H9 (cell line): ENCODE data around the gene STK38L. TPM values are rescaled to one million over a fixed set of nuclear protein-coding genes. Genes with fewer than 3 reads are reported as not detected.

Experiments used
- DNase-seq: peaks from one replicate; pipeline ENCODE4 v3.0.0-alpha.2; 2017
- H2AFZ ChIP-seq: one replicate; pipeline ENCODE4 v1.6.1; 2013; ENCODE audit warnings: mild to moderate bottlenecking, low read length, control low read depth, moderate library complexity
- H2AK5ac ChIP-seq: 2 replicates; pipeline ENCODE4 v1.6.1; 2013; ENCODE audit warnings: low read length, control low read depth, mixed read lengths; ENCODE audit not compliant: insufficient read length
- H2BK120ac ChIP-seq: one replicate; pipeline ENCODE4 v1.6.1; 2013; ENCODE audit warnings: low read depth, mild to moderate bottlenecking, low read length, control low read depth, inconsistent platforms; ENCODE audit not compliant: poor library complexity, severe bottlenecking
- H2BK12ac ChIP-seq: 2 replicates; pipeline ENCODE4 v1.6.1; 2013; ENCODE audit warnings: low read length, control low read depth, mixed read lengths, low read depth; ENCODE audit not compliant: insufficient read length
- H2BK15ac ChIP-seq: 2 replicates; pipeline ENCODE4 v1.6.1; 2013; ENCODE audit warnings: low read depth, low read length, control low read depth
- H2BK20ac ChIP-seq: one replicate; pipeline ENCODE4 v1.6.1; 2013; ENCODE audit warnings: low read depth, mild to moderate bottlenecking, low read length, control low read depth, inconsistent platforms; ENCODE audit not compliant: poor library complexity, severe bottlenecking
- H2BK5ac ChIP-seq: 2 replicates; pipeline ENCODE4 v1.6.1; 2013; ENCODE audit warnings: low read length, control low read depth, mixed read lengths; ENCODE audit not compliant: insufficient read length
- H3K14ac ChIP-seq: 2 replicates; pipeline ENCODE4 v1.6.1; 2013; ENCODE audit warnings: low read length, control low read depth; ENCODE audit not compliant: insufficient read depth
- H3K18ac ChIP-seq: 2 replicates; pipeline ENCODE4 v1.6.1; 2013; ENCODE audit warnings: low read depth, mild to moderate bottlenecking, mixed read lengths, low read length, control low read depth; ENCODE audit not compliant: insufficient read length
- H3K23ac ChIP-seq: 2 replicates; pipeline ENCODE4 v1.6.1; 2013; ENCODE audit warnings: low read length, control low read depth, mixed read lengths, low read depth; ENCODE audit not compliant: insufficient read length
- H3K23me2 ChIP-seq: 2 replicates; pipeline ENCODE4 v1.6.1; 2013; ENCODE audit warnings: low read depth, mild to moderate bottlenecking, mixed read lengths, low read length, control low read depth; ENCODE audit not compliant: insufficient read length, poor library complexity, severe bottlenecking
- H3K27ac ChIP-seq: 2 replicates; pipeline ENCODE4 v1.5.1; 2013; ENCODE audit warnings: low read length, control low read depth, mixed read lengths, low read depth; ENCODE audit not compliant: insufficient read length
- H3K27me3 ChIP-seq: 2 replicates; pipeline ENCODE4 v1.6.1; 2013; ENCODE audit warnings: low read length, control low read depth, inconsistent platforms; ENCODE audit not compliant: insufficient read depth
- H3K4ac ChIP-seq: 2 replicates; pipeline ENCODE4 v1.6.1; 2013; ENCODE audit warnings: low read depth, mild to moderate bottlenecking, control low read depth, inconsistent platforms, low read length, moderate library complexity
- H3K4me1 ChIP-seq: 2 replicates; pipeline ENCODE4 v1.6.1; 2013; ENCODE audit warnings: low read length, control low read depth, inconsistent platforms; ENCODE audit not compliant: insufficient read depth
- H3K4me2 ChIP-seq: 2 replicates; pipeline ENCODE4 v1.6.1; 2013; ENCODE audit warnings: low read length, control low read depth, mixed read lengths; ENCODE audit not compliant: insufficient read length, insufficient read depth
- H3K56ac ChIP-seq: 2 replicates; pipeline ENCODE4 v1.6.1; 2013; ENCODE audit warnings: low read depth, mild to moderate bottlenecking, mixed read lengths, low read length, control low read depth; ENCODE audit not compliant: insufficient read length
- H3K79me1 ChIP-seq: 2 replicates; pipeline ENCODE4 v1.6.1; 2013; ENCODE audit warnings: low read depth, mild to moderate bottlenecking, moderate library complexity, low read length, control low read depth, inconsistent platforms; ENCODE audit not compliant: insufficient read depth, poor library complexity, severe bottlenecking
- H3K79me2 ChIP-seq: 2 replicates; pipeline ENCODE4 v1.6.1; 2013; ENCODE audit warnings: low read length, control low read depth, inconsistent platforms; ENCODE audit not compliant: insufficient read depth
- H3K9ac ChIP-seq: 2 replicates; pipeline ENCODE4 v1.6.1; 2013; ENCODE audit warnings: low read length, control low read depth, mixed read lengths; ENCODE audit not compliant: insufficient read length; ENCODE audit errors: extremely low read depth
- H3K9me3 ChIP-seq: one replicate; pipeline ENCODE4 v1.6.1; 2013; ENCODE audit warnings: low read depth, low read length, inconsistent platforms; ENCODE audit not compliant: control insufficient read depth
- H3T11ph ChIP-seq: one replicate; pipeline ENCODE4 v1.6.1; 2013; ENCODE audit warnings: mild to moderate bottlenecking, low read length, control low read depth, inconsistent platforms
- H4K20me1 ChIP-seq: one replicate; pipeline ENCODE4 v1.6.1; 2013; ENCODE audit not compliant: control insufficient read depth, insufficient read length, insufficient read depth
- H4K5ac ChIP-seq: 2 replicates; pipeline ENCODE4 v1.6.1; 2013; ENCODE audit warnings: low read depth, mild to moderate bottlenecking, mixed read lengths, low read length, control low read depth; ENCODE audit not compliant: insufficient read length
- H4K8ac ChIP-seq: replicated peaks from 2 replicates; pipeline ENCODE4 v1.6.1; 2013; ENCODE audit warnings: low read length, control low read depth, mixed read lengths, low read depth; ENCODE audit not compliant: insufficient read length
- H4K91ac ChIP-seq: 2 replicates; pipeline ENCODE4 v1.6.1; 2013; ENCODE audit warnings: low read depth, mild to moderate bottlenecking, moderate library complexity, mixed read lengths, low read length, control low read depth; ENCODE audit not compliant: insufficient read length
- H3K27ac Mint-ChIP-seq, 3 experiments: 2 replicates in 2 of 3; 3 replicates in 1 of 3; pipeline ENCODE4 v1.8.0; 2020 to 2021; ENCODE audit warnings: mixed read lengths in 3 of 3, mild to moderate bottlenecking in 1 of 3, moderate library complexity in 1 of 3
- H3K27me3 Mint-ChIP-seq: 2 replicates; pipeline ENCODE4 v1.8.0; 2021; ENCODE audit warnings: low read depth, mild to moderate bottlenecking, moderate library complexity, mixed read lengths
- H3K36me3 Mint-ChIP-seq, 3 experiments: 2 replicates in 2 of 3; 3 replicates in 1 of 3; pipeline ENCODE4 v1.8.0; 2020 to 2021; ENCODE audit warnings: low read depth in 3 of 3, mixed read lengths in 3 of 3; ENCODE audit not compliant: insufficient read depth in 1 of 3
- H3K4me1 Mint-ChIP-seq, 2 experiments: 2 replicates each; pipeline ENCODE4 v1.8.0; 2020; ENCODE audit warnings: mixed read lengths in 2 of 2
- H3K4me3 Mint-ChIP-seq, 2 experiments: 2 replicates in 1 of 2; 3 replicates in 1 of 2; pipeline ENCODE4 v1.8.0; 2020 to 2021; ENCODE audit warnings: mild to moderate bottlenecking in 2 of 2, mixed read lengths in 2 of 2, moderate library complexity in 1 of 2
- H3K9me3 Mint-ChIP-seq, 2 experiments: 2 replicates in 1 of 2; 3 replicates in 1 of 2; pipeline ENCODE4 v1.8.0; 2020; ENCODE audit warnings: mild to moderate bottlenecking in 2 of 2, mixed read lengths in 2 of 2, moderate library complexity in 1 of 2
- WGBS: extraction: QIAGEN DNeasy Blood & Tissue Kit; methylation state at CpG from one replicate; pipeline ENCODE4 v1.1.7; 2013; ENCODE audit warnings: missing lambda C conversion rate, low lambda C conversion rate, mixed read lengths; ENCODE audit not compliant: insufficient read length; ENCODE audit errors: extremely low coverage; 5-methylcytosine and 5-hydroxymethylcytosine counted together
- total RNA-seq: library from RNA; stranded (reverse); gene quantifications from 2 replicates; pipeline ENCODE4 v1.2.1, GENCODE V29; 2021
- TF ChIP-seq, protein P1 (sequence below): fragments of 200-600 bp; sonication (generic); conservative IDR thresholded peaks from 3 replicates; pipeline ENCODE4 v1.8.0; 2021; ENCODE audit warnings: antibody characterized with exemption, mild to moderate bottlenecking

The STK38L gene
- total RNA-seq, 1 experiment from 2014 or later: 44.9 TPM

GRCh38 chr12:27212861-27213260 is 31.2 kb upstream of the STK38L start:
- Histone ChIP-seq H2BK5ac (no peak overlapping the region), H3K79me2 (no peaks in the 10 kb centered on the region), H2AK5ac (no peak overlapping the region), H3K9ac (no peak overlapping the region), H4K8ac (no peak overlapping the region), H2BK12ac (no peak overlapping the region), H3T11ph (no peak overlapping the region), H3K23ac (no peak overlapping the region), H4K5ac (no peak overlapping the region), H3K56ac (no peak overlapping the region), H3K4me2 (no peak overlapping the region), H3K4me1 (no peaks in the 10 kb centered on the region), H3K14ac (no peak overlapping the region), H3K9me3 (no peaks in the 10 kb centered on the region), H3K79me1 (no peaks in the 10 kb centered on the region), H2BK120ac (no peak overlapping the region), H3K4ac (no peak overlapping the region), H2AFZ (no peak overlapping the region), H3K27me3 (no peaks in the 10 kb centered on the region), H3K27ac (no peak overlapping the region), H4K91ac (no peak overlapping the region), H3K23me2 (no peaks in the 10 kb centered on the region), H3K18ac (no peak overlapping the region), H4K20me1 (no peaks in the 10 kb centered on the region), H2BK15ac (no peak overlapping the region), H2BK20ac (no peak overlapping the region)
- Mint-ChIP-seq H3K36me3 (no peaks in the 10 kb centered on the region), H3K27me3 (no peaks in the 10 kb centered on the region; the same call in 1 of the 2 replicates), H3K27ac (no peak overlapping the region), H3K4me3 (no peak overlapping the region), H3K9me3 (peaks cover 2 to 5% of the 10 kb centered on the region in 2 experiments; a peak in 3 of 5 replicates), H3K4me1 (no peaks in the 10 kb centered on the region)
- no peak for DNase-seq
- WGBS: no CpG with 5 or more reads among the region's 1 CpG
- TF ChIP-seq, protein P1, sequence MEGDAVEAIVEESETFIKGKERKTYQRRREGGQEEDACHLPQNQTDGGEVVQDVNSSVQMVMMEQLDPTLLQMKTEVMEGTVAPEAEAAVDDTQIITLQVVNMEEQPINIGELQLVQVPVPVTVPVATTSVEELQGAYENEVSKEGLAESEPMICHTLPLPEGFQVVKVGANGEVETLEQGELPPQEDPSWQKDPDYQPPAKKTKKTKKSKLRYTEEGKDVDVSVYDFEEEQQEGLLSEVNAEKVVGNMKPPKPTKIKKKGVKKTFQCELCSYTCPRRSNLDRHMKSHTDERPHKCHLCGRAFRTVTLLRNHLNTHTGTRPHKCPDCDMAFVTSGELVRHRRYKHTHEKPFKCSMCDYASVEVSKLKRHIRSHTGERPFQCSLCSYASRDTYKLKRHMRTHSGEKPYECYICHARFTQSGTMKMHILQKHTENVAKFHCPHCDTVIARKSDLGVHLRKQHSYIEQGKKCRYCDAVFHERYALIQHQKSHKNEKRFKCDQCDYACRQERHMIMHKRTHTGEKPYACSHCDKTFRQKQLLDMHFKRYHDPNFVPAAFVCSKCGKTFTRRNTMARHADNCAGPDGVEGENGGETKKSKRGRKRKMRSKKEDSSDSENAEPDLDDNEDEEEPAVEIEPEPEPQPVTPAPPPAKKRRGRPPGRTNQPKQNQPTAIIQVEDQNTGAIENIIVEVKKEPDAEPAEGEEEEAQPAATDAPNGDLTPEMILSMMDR: no peak
